Activated naive CD4-positive, alpha-beta T cell treated with Interleukin-2 at 50 U/mL for 16 hours (primary cell): ENCODE measurements around the gene PYM1.

Source experiments
- DNase-seq: peaks from one replicate; pipeline ENCODE4 v3.0.0-alpha.2; 2020

The PYM1 gene

GRCh38 chr12:55927588-55928502 is at the start of gene PYM1:
Gene PYM1 (minus strand): TSS chr12:55927894. CDS start chr12:55927761, 133 bp downstream.
- peak; percentile 70 for DNase-seq

GRCh38 chr12:55974308-55974730 is 46.6 kb upstream of the PYM1 start:
- peak; percentile 47 for DNase-seq

- DNase-seq, result peak; percentile 99
These were observed 46.1 kb upstream of the PYM1 start, which contains the start of gene RAB5B for GRCh38 chr12:55973599-55974307. Gene RAB5B (plus strand): TSS chr12:55974078. CDS start chr12:55986961, 12,883 bp downstream.

- no peak for DNase-seq
These were observed 45.4 kb upstream of the PYM1 start for GRCh38 chr12:55972911-55973598.

- no peak for DNase-seq
These were observed 44.8 kb upstream of the PYM1 start for GRCh38 chr12:55972456-55972855.

- DNase-seq, result no peak
These were observed 44.3 kb upstream of the PYM1 start for GRCh38 chr12:55972042-55972441.

- DNase-seq, result no peak
These were observed 43.1 kb upstream of the PYM1 start for GRCh38 chr12:55970775-55971174.

GRCh38 chr12:55969356-55969755 is 41.7 kb upstream of the PYM1 start:
- DNase-seq, result no peak

GRCh38 chr12:55966408-55967281 is 39.0 kb upstream of the PYM1 start, which contains the start of gene CDK2:
Gene CDK2 (plus strand): TSS chr12:55966830. CDS start chr12:55967009, 179 bp downstream.
- peak; percentile 90 for DNase-seq

- DNase-seq, result no peak
These were observed 38.3 kb upstream of the PYM1 start, which contains the start of gene PMEL for GRCh38 chr12:55965941-55966407. Gene PMEL (minus strand): TSS chr12:55966042. CDS start chr12:55966011, 31 bp downstream.

GRCh38 chr12:55965240-55965639 is 37.5 kb upstream of the PYM1 start:
- DNase-seq, result no peak

- no peak for DNase-seq
These were observed 36.1 kb upstream of the PYM1 start for GRCh38 chr12:55963760-55964159.

GRCh38 chr12:55957106-55957859 is 29.6 kb upstream of the PYM1 start:
- no peak for DNase-seq

GRCh38 chr12:55955800-55956508 is 28.3 kb upstream of the PYM1 start:
- DNase-seq, result peak; percentile 47

- DNase-seq, result no peak
These were observed 27.6 kb upstream of the PYM1 start for GRCh38 chr12:55955344-55955743.

GRCh38 chr12:55946553-55946952 is 18.9 kb upstream of the PYM1 start:
- no peak for DNase-seq

GRCh38 chr12:55942577-55943136 is 15.0 kb upstream of the PYM1 start:
- no peak for DNase-seq

GRCh38 chr12:55942055-55942454 is 14.4 kb upstream of the PYM1 start:
- DNase-seq, result no peak

GRCh38 chr12:55940065-55940732 is 12.5 kb upstream of the PYM1 start:
- peak; percentile 84 for DNase-seq
